Psoas muscle (tissue), 8 donors: Measurements from ENCODE around the gene NEDD9. TPM values are rescaled to one million over a fixed set of nuclear protein-coding genes. Genes with fewer than 3 reads are reported as not detected.

Source experiments
- ATAC-seq, 4 donors: fragments of 200-7000 bp; cut with Tn5 transposase; one replicate each; pipeline ENCODE4 v1.9.1; 2020; ENCODE audit warnings: moderate library complexity in 3 of 4, mild to moderate bottlenecking in 2 of 4
- DNase-seq, 2 donors: peaks; one replicate each; pipeline ENCODE4 v3.0.0-alpha.2; 2020
- H3K27ac ChIP-seq: fragments of 200-600 bp; one replicate; pipeline ENCODE4 v1.8.0; 2022
- H3K27me3 ChIP-seq, 3 donors: fragments of 200-600 bp in 1 of 3; one replicate each; pipeline versions ENCODE4 v1.6.1 to v1.8.0; 2013 to 2022; ENCODE audit warnings: low read length in 2 of 3, mild to moderate bottlenecking in 2 of 3, moderate library complexity in 1 of 3; ENCODE audit not compliant: insufficient read depth in 3 of 3
- H3K36me3 ChIP-seq, 2 donors: fragments of 200-600 bp in 1 of 2; one replicate each; pipeline versions ENCODE4 v1.6.1 to v1.8.0; 2013 to 2022; ENCODE audit warnings: low read depth in 1 of 2, mild to moderate bottlenecking in 1 of 2, moderate library complexity in 1 of 2; ENCODE audit not compliant: insufficient read depth in 1 of 2
- H3K4me1 ChIP-seq: fragments of 200-600 bp; one replicate; pipeline ENCODE4 v1.8.0; 2022
- H3K4me3 ChIP-seq: fragments of 200-600 bp; one replicate; pipeline ENCODE4 v1.8.0; 2022; ENCODE audit warnings: mild to moderate bottlenecking
- H3K9me3 ChIP-seq: fragments of 200-600 bp; one replicate; pipeline ENCODE4 v1.8.0; 2022
- CTCF ChIP-seq: fragments of 200-600 bp; IDR thresholded peaks from one replicate; pipeline ENCODE4 v1.8.0; 2022; ENCODE audit warnings: antibody characterized with exemption
- WGBS, 3 donors: extraction: QIAGEN DNeasy Blood & Tissue Kit; methylation state at CpG; one replicate each; pipeline versions ENCODE4 v1.1.6 to v1.1.7; 2013; 5-methylcytosine and 5-hydroxymethylcytosine counted together
- intact Hi-C, 2 donors: fragments of 100-400 bp; cut with DNase I; formaldehyde crosslinking; loops; one replicate each; pipeline versions ENCODE4 v1.11.0 to v1.14.2; 2022
- polyA plus RNA-seq, 3 donors: library from polyadenylated mRNA; stranded (reverse); fragments of 200-250 nt; gene quantifications; one replicate each; pipeline ENCODE4 v1.2.3, GENCODE V29; 2013
- total RNA-seq, 4 donors: library from RNA; stranded (reverse); fragmentation: NEBNext Ultra II Directional in 2 of 4; extraction: Animal tissue kit (Norgen Biotek cat#: 25700) in 2 of 4; gene quantifications; one replicate each; pipeline versions ENCODE4 v1.2.1 to v1.2.4, GENCODE V29; 2021 to 2023
- donor health status: healthy with polysubstance abuse.
- donor health status: DM: no; HTN: no; CAD: no; lungs with moderate emphysema.
- donor health status: Bipolar disorder and iron deficiency.
- donor health status: healthy.
- donor health status: DM: yes; HTN: yes; CAD: no.
- donor health status: DM: no; HTN: no; CAD: no.
- donor health status: DM: no; HTN: no; CAD: no.
- donor health status: DM: yes; HTN: yes; CAD: no.

Gene NEDD9
- total and polyA plus RNA-seq, 7 donors = 9.0 to 15.7 (median 11.2) TPM

GRCh38 chr6:11196511-11197174, 35.8 kb downstream of the NEDD9 start:
- TF ChIP-seq CTCF = no peak
- H3K4me1 ChIP-seq = no peaks in the 10 kb centered on the region

GRCh38 chr6:11194356-11195218, 37.9 kb downstream of the NEDD9 start:
- Histone ChIP-seq H3K9me3 (no peaks in the 10 kb centered on the region), H3K4me1 (no peaks in the 10 kb centered on the region), H3K27ac (peak overlapping the region; percentile 50), H3K4me3 (no peak overlapping the region), H3K27me3 (no peaks in the 10 kb centered on the region), H3K36me3 (peaks cover 0 to 28% of the 10 kb centered on the region in 2 donors)
- no peak for TF ChIP-seq CTCF
- no peak for ATAC-seq
- 54 to 61% (median 60%) methylated on average over 12 of the region's 12 CpGs for WGBS, 3 donors
- DNase-seq = no peak
- intact Hi-C loops = no loop called here

More at GRCh38 chr6:11196511-11197174, 35.8 kb downstream of the NEDD9 start:
- Histone ChIP-seq H3K4me3 (no peak overlapping the region), H3K27me3 (no peaks in the 10 kb centered on the region), H3K9me3 (no peaks in the 10 kb centered on the region), H3K27ac (peak overlapping the region; percentile 30), H3K36me3 (peaks cover 0 to 14% of the 10 kb centered on the region in 2 donors)
- intact Hi-C loops = no loop called here
- no peak for ATAC-seq
- WGBS, 3 donors = 47 to 64% (median 58%) methylated on average over 15 of the region's 15 CpGs
- DNase-seq = no peak

GRCh38 chr6:11193434-11193833, 39.0 kb downstream of the NEDD9 start:
- no peak for TF ChIP-seq CTCF
- ATAC-seq = no peak
- no peak overlapping the region for H3K27ac ChIP-seq
- H3K9me3 ChIP-seq = no peaks in the 10 kb centered on the region
- intact Hi-C loops = no loop called here
- H3K4me1 ChIP-seq = no peaks in the 10 kb centered on the region
- H3K36me3 ChIP-seq = peaks cover 0 to 36% of the 10 kb centered on the region in 2 donors
- WGBS, 3 donors = 93 to 99% (median 97%) methylated on average over 6 of the region's 6 CpGs
- DNase-seq = no peak
- H3K4me3 ChIP-seq = no peak overlapping the region
- H3K27me3 ChIP-seq = no peaks in the 10 kb centered on the region

GRCh38 chr6:11192167-11192566, 40.3 kb downstream of the NEDD9 start:
- peaks cover 3 to 46% of the 10 kb centered on the region in 2 donors for H3K36me3 ChIP-seq

More at GRCh38 chr6:11192167-11192566, 40.3 kb downstream of the NEDD9 start:
- DNase-seq (no peak), ATAC-seq (no peak)
- no peak for TF ChIP-seq CTCF
- WGBS, 3 donors = 69 to 71% (median 70%) methylated on average over 5 of the region's 5 CpGs
- Histone ChIP-seq H3K4me1 (no peaks in the 10 kb centered on the region), H3K27me3 (no peaks in the 10 kb centered on the region), H3K4me3 (no peak overlapping the region), H3K27ac (no peak overlapping the region), H3K9me3 (no peaks in the 10 kb centered on the region)
- intact Hi-C loops = no loop called here
